Measurements from ENCODE around the gene SLC35F6.

- TF ChIP-seq CTCF (IDR thresholded peaks at IDR 0.05) (no peak), POLR2A (IDR thresholded peaks at IDR 0.05) (no peak)
These were observed 14.0 kb downstream of the SLC35F6 start for GRCh38 chr2:26778098-26778497.

Measured in heart left ventricle (tissue), 13 donors.